Measurements from ENCODE around the gene SSTR1.
"Not testable (repeated sequence)": the region's sequence is repeated elsewhere in the genome, so short reads cannot be mapped to it uniquely, and the experiment has no call there.

Gene SSTR1

GRCh38 chr14:38187528-38187927 is 20.2 kb upstream of the SSTR1 start:
- H3K4me1 ChIP-seq (ENCODE audit: control insufficient read depth in 1 of 2, insufficient read depth in 2 of 2, low read length in 2 of 2) = no peaks in the 10 kb centered on the region
- no peaks in the 10 kb centered on the region for H3K9me3 ChIP-seq (ENCODE audit: control insufficient read depth in 1 of 2, low read length in 2 of 2)
- no peaks in the 10 kb centered on the region for H3K27me3 ChIP-seq (ENCODE audit: control insufficient read depth in 1 of 2, insufficient read depth in 2 of 2, low read length in 2 of 2)
- H3K4me3 ChIP-seq (ENCODE audit: low read depth in 1 of 2, low read length in 2 of 2) = no peak overlapping the region
- H3K27ac ChIP-seq (ENCODE audit: low read depth, low read length) = no peak overlapping the region
- no peaks in the 10 kb centered on the region for H3K36me3 ChIP-seq (ENCODE audit: control insufficient read depth in 1 of 2, insufficient read depth in 2 of 2, low read length in 2 of 2)
- H3K9ac ChIP-seq (ENCODE audit: low read depth in 1 of 2, low read length in 2 of 2) = no peak overlapping the region

GRCh38 chr14:38189930-38190726 is 17.6 kb upstream of the SSTR1 start:
- Histone ChIP-seq H3K27me3 (ENCODE audit: control insufficient read depth in 1 of 2, insufficient read depth in 2 of 2, low read length in 2 of 2) (no peaks in the 10 kb centered on the region), H3K27ac (ENCODE audit: low read depth, low read length) (no peak overlapping the region), H3K9ac (ENCODE audit: low read depth in 1 of 2, low read length in 2 of 2) (no peak overlapping the region), H3K4me1 (ENCODE audit: control insufficient read depth in 1 of 2, insufficient read depth in 2 of 2, low read length in 2 of 2) (no peaks in the 10 kb centered on the region), H3K36me3 (ENCODE audit: control insufficient read depth in 1 of 2, insufficient read depth in 2 of 2, low read length in 2 of 2) (no peaks in the 10 kb centered on the region), H3K4me3 (ENCODE audit: low read depth in 1 of 2, low read length in 2 of 2) (no peak overlapping the region), H3K9me3 (ENCODE audit: control insufficient read depth in 1 of 2, low read length in 2 of 2) (no peaks in the 10 kb centered on the region)

GRCh38 chr14:38190846-38191245 is 16.9 kb upstream of the SSTR1 start:
- H3K9ac ChIP-seq (ENCODE audit: low read depth in 1 of 2, low read length in 2 of 2); H3K4me3 ChIP-seq (ENCODE audit: low read depth in 1 of 2, low read length in 2 of 2); H3K27ac ChIP-seq (ENCODE audit: low read depth, low read length); H3K27me3 ChIP-seq (ENCODE audit: control insufficient read depth in 1 of 2, insufficient read depth in 2 of 2, low read length in 2 of 2); H3K36me3 ChIP-seq (ENCODE audit: control insufficient read depth in 1 of 2, insufficient read depth in 2 of 2, low read length in 2 of 2); H3K9me3 ChIP-seq (ENCODE audit: control insufficient read depth in 1 of 2, low read length in 2 of 2); H3K4me1 ChIP-seq (ENCODE audit: control insufficient read depth in 1 of 2, insufficient read depth in 2 of 2, low read length in 2 of 2): not testable (repeated sequence)

GRCh38 chr14:38191491-38191890 is 16.2 kb upstream of the SSTR1 start:
- H3K4me1 ChIP-seq (ENCODE audit: control insufficient read depth in 1 of 2, insufficient read depth in 2 of 2, low read length in 2 of 2); H3K36me3 ChIP-seq (ENCODE audit: control insufficient read depth in 1 of 2, insufficient read depth in 2 of 2, low read length in 2 of 2); H3K27me3 ChIP-seq (ENCODE audit: control insufficient read depth in 1 of 2, insufficient read depth in 2 of 2, low read length in 2 of 2); H3K4me3 ChIP-seq (ENCODE audit: low read depth in 1 of 2, low read length in 2 of 2); H3K9ac ChIP-seq (ENCODE audit: low read depth in 1 of 2, low read length in 2 of 2); H3K9me3 ChIP-seq (ENCODE audit: control insufficient read depth in 1 of 2, low read length in 2 of 2); H3K27ac ChIP-seq (ENCODE audit: low read depth, low read length): not testable (repeated sequence)

DNA sequence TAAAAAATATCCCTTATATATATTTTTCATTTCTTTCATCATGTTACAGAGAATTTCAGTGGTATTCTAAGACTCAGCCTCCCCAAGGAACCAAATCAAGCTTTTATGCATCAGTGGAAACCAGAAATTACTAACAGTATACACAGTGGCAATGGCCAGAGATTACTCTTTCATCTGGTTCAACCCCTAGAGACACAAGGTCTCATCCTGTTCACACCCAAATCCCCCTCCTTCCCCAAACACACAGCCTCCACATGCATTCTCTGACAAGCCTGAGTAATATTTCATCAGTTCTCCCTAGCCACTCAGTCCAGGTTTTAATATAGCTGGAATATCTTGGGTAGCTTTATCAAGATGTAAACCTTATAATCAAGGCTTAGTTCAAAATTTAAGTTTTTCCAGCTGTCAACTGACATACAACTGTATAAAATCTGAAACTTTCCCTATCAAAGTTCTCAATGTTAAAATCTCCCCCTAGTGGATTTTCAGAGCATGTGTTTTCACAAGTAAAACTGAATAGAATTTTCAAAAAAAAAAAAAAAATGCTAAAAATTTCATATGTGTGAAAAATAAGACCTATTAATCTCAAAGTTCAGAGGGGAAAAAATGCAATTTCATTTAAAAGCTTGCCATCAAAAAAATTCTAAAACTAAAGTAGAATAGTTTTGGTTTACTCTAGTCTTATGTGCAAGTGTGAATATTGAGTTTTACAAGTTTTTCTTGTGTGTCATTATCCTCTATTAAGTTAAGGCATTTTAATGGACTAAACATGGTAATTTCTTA is 10.5 kb upstream of the SSTR1 start:
- Histone ChIP-seq H3K27ac (ENCODE audit: low read depth, low read length) (no peak overlapping the region), H3K9ac (ENCODE audit: low read depth in 1 of 2, low read length in 2 of 2) (no peak overlapping the region), H3K9me3 (ENCODE audit: control insufficient read depth in 1 of 2, low read length in 2 of 2) (no peaks in the 10 kb centered on the region), H3K4me1 (ENCODE audit: control insufficient read depth in 1 of 2, insufficient read depth in 2 of 2, low read length in 2 of 2) (peaks cover 9 to 16% of the 10 kb centered on the region in 2 donors), H3K4me3 (ENCODE audit: low read depth in 1 of 2, low read length in 2 of 2) (no peak overlapping the region), H3K27me3 (ENCODE audit: control insufficient read depth in 1 of 2, insufficient read depth in 2 of 2, low read length in 2 of 2) (no peaks in the 10 kb centered on the region), H3K36me3 (ENCODE audit: control insufficient read depth in 1 of 2, insufficient read depth in 2 of 2, low read length in 2 of 2) (no peaks in the 10 kb centered on the region)

DNA sequence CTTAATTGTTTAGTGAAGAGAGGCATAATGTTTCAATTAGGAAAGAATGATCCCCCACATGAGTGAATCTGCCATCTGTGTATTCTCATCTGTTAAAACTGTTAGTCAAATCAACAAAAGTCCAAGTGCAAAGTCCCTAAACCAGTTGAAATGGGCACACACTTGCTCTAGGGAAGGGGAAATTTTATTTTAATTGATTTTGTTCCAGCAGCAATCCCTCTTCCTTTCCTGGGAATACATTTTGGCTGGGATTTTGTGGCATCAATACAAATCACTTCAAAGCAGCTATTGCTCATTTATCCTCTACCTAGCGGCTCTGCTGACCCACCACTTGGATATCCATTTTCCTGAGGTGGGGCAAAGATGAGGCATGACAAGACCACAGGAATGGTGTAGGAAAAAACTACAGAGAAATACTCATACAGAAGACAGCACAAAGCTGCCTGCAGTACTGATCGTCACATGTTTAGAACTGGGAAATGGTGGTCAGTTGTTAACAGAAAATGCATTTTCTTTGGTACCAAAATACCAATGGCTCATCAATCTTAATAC is 9.8 kb upstream of the SSTR1 start:
- Histone ChIP-seq H3K4me1 (ENCODE audit: control insufficient read depth in 1 of 2, insufficient read depth in 2 of 2, low read length in 2 of 2) (peaks cover 9 to 16% of the 10 kb centered on the region in 2 donors), H3K27me3 (ENCODE audit: control insufficient read depth in 1 of 2, insufficient read depth in 2 of 2, low read length in 2 of 2) (no peaks in the 10 kb centered on the region), H3K4me3 (ENCODE audit: low read depth in 1 of 2, low read length in 2 of 2) (no peak overlapping the region), H3K36me3 (ENCODE audit: control insufficient read depth in 1 of 2, insufficient read depth in 2 of 2, low read length in 2 of 2) (no peaks in the 10 kb centered on the region), H3K9ac (ENCODE audit: low read depth in 1 of 2, low read length in 2 of 2) (no peak overlapping the region), H3K27ac (ENCODE audit: low read depth, low read length) (no peak overlapping the region), H3K9me3 (ENCODE audit: control insufficient read depth in 1 of 2, low read length in 2 of 2) (no peaks in the 10 kb centered on the region)

DNA sequence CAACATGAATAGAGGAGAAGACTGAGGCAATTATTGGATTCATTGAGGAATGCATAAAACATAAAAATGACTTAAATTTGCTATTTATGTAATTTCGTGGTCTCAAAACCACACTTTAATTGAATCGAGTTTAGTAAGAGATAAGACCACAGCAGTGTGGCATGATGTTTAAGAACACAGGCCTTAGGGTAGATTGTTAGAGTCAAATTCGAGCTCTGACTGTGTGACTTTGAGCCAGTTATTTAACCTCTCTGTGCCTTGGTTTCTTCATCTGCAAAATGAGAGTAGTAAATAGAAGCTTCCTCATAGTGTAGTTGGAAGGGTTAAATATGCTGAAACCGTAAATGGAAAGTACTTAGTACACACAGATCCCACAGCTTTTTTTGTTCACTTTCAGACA is 9.3 kb upstream of the SSTR1 start:
- Histone ChIP-seq H3K27ac (ENCODE audit: low read depth, low read length) (no peak overlapping the region), H3K27me3 (ENCODE audit: control insufficient read depth in 1 of 2, insufficient read depth in 2 of 2, low read length in 2 of 2) (no peaks in the 10 kb centered on the region), H3K9ac (ENCODE audit: low read depth in 1 of 2, low read length in 2 of 2) (no peak overlapping the region), H3K4me3 (ENCODE audit: low read depth in 1 of 2, low read length in 2 of 2) (no peak overlapping the region), H3K9me3 (ENCODE audit: control insufficient read depth in 1 of 2, low read length in 2 of 2) (no peaks in the 10 kb centered on the region), H3K4me1 (ENCODE audit: control insufficient read depth in 1 of 2, insufficient read depth in 2 of 2, low read length in 2 of 2) (peaks cover 9 to 16% of the 10 kb centered on the region in 2 donors), H3K36me3 (ENCODE audit: control insufficient read depth in 1 of 2, insufficient read depth in 2 of 2, low read length in 2 of 2) (no peaks in the 10 kb centered on the region)

- H3K27me3 ChIP-seq (ENCODE audit: control insufficient read depth in 1 of 2, insufficient read depth in 2 of 2, low read length in 2 of 2) = no peaks in the 10 kb centered on the region
- H3K9ac ChIP-seq (ENCODE audit: low read depth in 1 of 2, low read length in 2 of 2) = no peak overlapping the region
- H3K27ac ChIP-seq (ENCODE audit: low read depth, low read length) = no peak overlapping the region
- H3K4me1 ChIP-seq (ENCODE audit: control insufficient read depth in 1 of 2, insufficient read depth in 2 of 2, low read length in 2 of 2) = peaks cover 9 to 16% of the 10 kb centered on the region in 2 donors
- H3K9me3 ChIP-seq (ENCODE audit: control insufficient read depth in 1 of 2, low read length in 2 of 2) = no peaks in the 10 kb centered on the region
- H3K36me3 ChIP-seq (ENCODE audit: control insufficient read depth in 1 of 2, insufficient read depth in 2 of 2, low read length in 2 of 2) = no peaks in the 10 kb centered on the region
- H3K4me3 ChIP-seq (ENCODE audit: low read depth in 1 of 2, low read length in 2 of 2) = no peak overlapping the region
These were observed 8.6 kb upstream of the SSTR1 start for GRCh38 chr14:38199076-38199475.

GRCh38 chr14:38199739-38200138 is 8.0 kb upstream of the SSTR1 start:
- no peak overlapping the region for H3K9ac ChIP-seq (ENCODE audit: low read depth in 1 of 2, low read length in 2 of 2)
- H3K9me3 ChIP-seq (ENCODE audit: control insufficient read depth in 1 of 2, low read length in 2 of 2) = no peaks in the 10 kb centered on the region
- no peak overlapping the region for H3K4me3 ChIP-seq (ENCODE audit: low read depth in 1 of 2, low read length in 2 of 2)
- peaks cover 9 to 16% of the 10 kb centered on the region in 2 donors for H3K4me1 ChIP-seq (ENCODE audit: control insufficient read depth in 1 of 2, insufficient read depth in 2 of 2, low read length in 2 of 2)
- no peaks in the 10 kb centered on the region for H3K36me3 ChIP-seq (ENCODE audit: control insufficient read depth in 1 of 2, insufficient read depth in 2 of 2, low read length in 2 of 2)
- H3K27me3 ChIP-seq (ENCODE audit: control insufficient read depth in 1 of 2, insufficient read depth in 2 of 2, low read length in 2 of 2) = no peaks in the 10 kb centered on the region
- no peak overlapping the region for H3K27ac ChIP-seq (ENCODE audit: low read depth, low read length)

DNA sequence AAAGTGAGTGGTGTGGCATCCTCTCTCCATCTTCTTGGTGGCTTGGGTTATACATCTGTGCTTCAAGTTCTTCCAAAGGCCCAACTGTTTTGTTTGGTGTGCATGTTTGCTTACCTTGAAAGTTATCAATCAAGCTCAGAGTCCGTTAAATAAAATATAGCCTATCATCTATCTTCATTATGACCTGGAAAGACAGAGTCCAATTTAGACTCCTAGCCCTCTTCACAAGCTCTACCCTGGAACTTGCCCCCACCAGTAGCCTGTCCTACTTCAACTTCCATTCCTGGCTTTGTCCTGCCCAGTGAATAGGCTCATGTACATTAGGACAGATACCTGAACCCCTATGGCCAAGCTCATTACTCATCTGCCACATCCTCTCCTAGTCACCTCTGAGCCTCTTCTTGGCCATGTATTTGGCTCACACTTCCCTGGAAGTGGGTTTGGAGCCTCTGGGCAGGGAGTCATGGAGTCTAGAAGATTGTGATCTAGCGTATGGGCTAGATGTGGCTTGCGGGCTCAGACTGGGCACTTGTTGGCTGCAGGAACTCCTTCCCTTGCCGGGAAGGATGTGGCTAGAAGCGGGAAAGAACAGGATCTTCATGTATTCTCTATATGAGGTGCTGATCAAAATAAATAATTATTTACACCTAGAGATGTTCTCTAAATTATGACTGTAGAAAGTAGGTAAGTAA is 6.4 kb upstream of the SSTR1 start:
- Histone ChIP-seq H3K36me3 (ENCODE audit: control insufficient read depth in 1 of 2, insufficient read depth in 2 of 2, low read length in 2 of 2) (no peaks in the 10 kb centered on the region), H3K27me3 (ENCODE audit: control insufficient read depth in 1 of 2, insufficient read depth in 2 of 2, low read length in 2 of 2) (no peaks in the 10 kb centered on the region), H3K4me3 (ENCODE audit: low read depth in 1 of 2, low read length in 2 of 2) (no peak overlapping the region), H3K9me3 (ENCODE audit: control insufficient read depth in 1 of 2, low read length in 2 of 2) (no peaks in the 10 kb centered on the region), H3K9ac (ENCODE audit: low read depth in 1 of 2, low read length in 2 of 2) (no peak overlapping the region), H3K4me1 (ENCODE audit: control insufficient read depth in 1 of 2, insufficient read depth in 2 of 2, low read length in 2 of 2) (peaks cover 9 to 16% of the 10 kb centered on the region in 2 donors), H3K27ac (ENCODE audit: low read depth, low read length) (no peak overlapping the region)

All from duodenal mucosa (tissue), 2 donors.